IPS-11a (cell line): Measurements from ENCODE around the gene CCDC70.
"Not testable (repeated sequence)": the region's sequence is repeated elsewhere in the genome, so short reads cannot be mapped to it uniquely, and the experiment has no call there.

Experiments
- H3K4me3 ChIP-seq: one replicate; pipeline ENCODE4 v1.5.1; 2013; ENCODE audit warnings: low read depth, low read length, control low read depth

CCDC70 gene

GRCh38 chr13:51905787-51906186, 44.0 kb downstream of the CCDC70 start:
- no peak overlapping the region for H3K4me3 ChIP-seq

GRCh38 chr13:51906581-51906980, 44.8 kb downstream of the CCDC70 start:
- no peak overlapping the region for H3K4me3 ChIP-seq

GRCh38 chr13:51907040-51907732, 45.4 kb downstream of the CCDC70 start:
- H3K4me3 ChIP-seq = no peak overlapping the region

GRCh38 chr13:51909265-51909664, 47.5 kb downstream of the CCDC70 start:
- H3K4me3 ChIP-seq = not testable (repeated sequence)

GRCh38 chr13:51910508-51910907, 48.7 kb downstream of the CCDC70 start:
- H3K4me3 ChIP-seq = no peak overlapping the region

GRCh38 chr13:51912091-51912490, 50.3 kb downstream of the CCDC70 start:
- H3K4me3 ChIP-seq = no peak overlapping the region

GRCh38 chr13:51912511-51913225, 50.9 kb downstream of the CCDC70 start:
- H3K4me3 ChIP-seq = no peak overlapping the region

- no peak overlapping the region for H3K4me3 ChIP-seq
Observed at GRCh38 chr13:51913421-51914136, 51.8 kb downstream of the CCDC70 start.

GRCh38 chr13:51914137-51914493, 52.3 kb downstream of the CCDC70 start:
- H3K4me3 ChIP-seq = no peak overlapping the region
